Heart left ventricle (tissue), 16 donors: ENCODE measurements around the gene RAB11FIP5. TPM values are rescaled to one million over a fixed set of nuclear protein-coding genes. Genes with fewer than 3 reads are reported as not detected.
A peak's percentile ranks its signal among the peaks of the same experiment; 100 is the strongest.

Source experiments
- ATAC-seq, 4 donors: fragments of 200-7000 bp; cut with Tn5 transposase; one replicate each; pipeline ENCODE4 v1.9.1; 2020 to 2022; ENCODE audit warnings: moderate library complexity in 4 of 4, mild to moderate bottlenecking in 3 of 4, moderate number of reproducible peaks in 1 of 4
- DNase-seq, 5 donors: peaks; one replicate each; pipeline ENCODE4 v3.0.0-alpha.2; 2020
- H3K27ac ChIP-seq, 12 donors: fragments of 200-600 bp; sonication (generic) in 4 of 12; one replicate each; pipeline versions ENCODE4 v1.5.0 to v1.8.0; 2016 to 2022; ENCODE audit warnings: mild to moderate bottlenecking in 2 of 12
- H3K27me3 ChIP-seq, 9 donors: fragments of 200-600 bp; sonication (generic) in 2 of 9; one replicate each; pipeline versions ENCODE4 v1.5.1 to v1.8.0; 2016 to 2022; ENCODE audit warnings: mild to moderate bottlenecking in 3 of 9
- H3K36me3 ChIP-seq, 9 donors: fragments of 200-600 bp; sonication (generic) in 2 of 9; one replicate each; pipeline versions ENCODE4 v1.5.0 to v1.8.0; 2018 to 2022; ENCODE audit warnings: mild to moderate bottlenecking in 2 of 9
- H3K4me1 ChIP-seq, 12 donors: fragments of 200-600 bp; sonication (generic) in 4 of 12; one replicate each; pipeline versions ENCODE4 v1.5.0 to v1.8.0; 2016 to 2022; ENCODE audit warnings: mild to moderate bottlenecking in 3 of 12
- H3K4me3 ChIP-seq, 12 donors: fragments of 200-600 bp; sonication (generic) in 4 of 12; one replicate each; pipeline versions ENCODE4 v1.5.0 to v1.8.0; 2017 to 2022; ENCODE audit warnings: mild to moderate bottlenecking in 9 of 12, moderate library complexity in 4 of 12
- H3K9me3 ChIP-seq, 12 donors: fragments of 200-600 bp; sonication (generic) in 4 of 12; one replicate each; pipeline versions ENCODE4 v1.5.0 to v1.8.0; 2016 to 2022; ENCODE audit warnings: mild to moderate bottlenecking in 1 of 12
- CTCF ChIP-seq, 12 donors: fragments of 200-600 bp; sonication (generic) in 4 of 12; IDR thresholded peaks; one replicate each; pipeline versions ENCODE4 v1.5.0 to v1.8.0; 2018 to 2022; ENCODE audit warnings: antibody characterized with exemption in 12 of 12, mild to moderate bottlenecking in 5 of 12
- POLR2A ChIP-seq, 2 donors: fragments of 450-650 bp; IDR thresholded peaks; one replicate each; pipeline ENCODE4 v1.6.1; 2017; ENCODE audit warnings: antibody characterized with exemption in 2 of 2, mild to moderate bottlenecking in 2 of 2, moderate library complexity in 2 of 2
- WGBS, 4 donors: extraction: QIAGEN DNeasy Blood & Tissue Kit in 2 of 4; methylation state at CpG; one replicate each; pipeline versions ENCODE4 v1.1.5 to v1.1.7; 2013 to 2018; 5-methylcytosine and 5-hydroxymethylcytosine counted together
- intact Hi-C, 10 donors: fragments of 100-400 bp; cut with DNase I; formaldehyde crosslinking; loops; one replicate each; pipeline versions ENCODE4 v1.11.1 to v1.14.2; 2022
- polyA plus RNA-seq, 2 donors: library from polyadenylated mRNA; stranded (reverse); fragments of 200-250 nt; gene quantifications; one replicate each; pipeline ENCODE4 v1.2.3, GENCODE V29; 2013
- total RNA-seq, 9 donors: library from RNA; depleted of rRNA in 2 of 9; stranded (reverse); fragments of >200 nt in 2 of 9; fragmentation: NEBNext Ultra II Directional in 3 of 9; extraction: Animal tissue kit (Norgen Biotek cat#: 25700) in 3 of 9; gene quantifications; one replicate each; pipeline versions ENCODE4 v1.1.0 to v1.2.4, GENCODE V29; 2016 to 2023
- donor health status: ischemic (EF 13 %, LVEDD 7.1; RV severe dilation, severe dysfunction).
- donor health status: healthy with polysubstance abuse.
- donor health status: DM: no; HTN: yes; CAD: no.
- donor health status: DM: no; HTN: no; CAD: no.
- donor health status: ischemic (EF 25% LVEDD 6.9; RV normal size, moderate dysfunction).
- donor health status: ischemic (EF 25% LVEDD 5.7; RV mildly dilated, moderate dysfunction).
- donor health status: healthy.
- donor health status: DM: yes; HTN: yes; CAD: no.
- donor health status: ischemic (EF 35%, LVEDD 5.7; RV mildly dilated, moderate dysfunction).
- donor health status: nonischemic (EF 11% LVEDD 7.7; RV severe dilation, severe dysfunction).
- donor health status: DM: yes; HTN: yes; CAD: no.
- donor health status: PGD.
- donor health status: ischemic (EF 29% LVEDD 5.4; RV normal size, mild dysfunction).
- donor health status: nonischemic (EF 23%, LVEDD 6.1; RV moderate dilation, normal function).

RAB11FIP5 gene
- total and polyA plus RNA-seq, 11 donors = 10.7 to 50.7 (median 24.8) TPM

- Histone ChIP-seq H3K4me1 (peaks cover 3 to 39% (median 21%) of the 10 kb centered on the region in 12 donors), H3K27me3 (no peaks in the 10 kb centered on the region), H3K36me3 (peaks cover 0 to 11% (median 0%) of the 10 kb centered on the region in 9 donors), H3K27ac (peak within 1 kb of the TSS; percentile 74 to 98 (median 93)), H3K4me3 (peak within 1 kb of the TSS; percentile 57 to 99 (median 87)), H3K9me3 (no peaks in the 10 kb centered on the region)
- TF ChIP-seq POLR2A (IDR thresholded peaks at IDR 0.05) (no peak), CTCF (IDR thresholded peaks at IDR 0.05) (peak in 8 of 12 donors; percentile 13 to 50 (median 30))
- peak; percentile 96 to 98 (median 96) for ATAC-seq
- DNase-seq = peak; percentile 98 to 100 (median 99)
- intact Hi-C loops = loop anchor here in 5 of 10 donors (2.0 to 5.0 kb wide), 6 partner anchors 41 to 179 kb away; partner anchors contain the start of genes PRADC1 (in 1 of the 5) and RAB11FIP5 (in 1 of the 5)
- WGBS, 4 donors = 0 to 10% (median 1%) methylated on average over 6 to 67 of the region's 67 CpGs
Observed at GRCh38 chr2:73071360-73072128, 41.2 kb downstream of the RAB11FIP5 start, which contains the start of gene SFXN5. TSS of gene SFXN5 (minus strand) at chr2:73071712. CDS start at chr2:73071705, 7 bp downstream.

- Histone ChIP-seq H3K27ac (peak overlapping the region; percentile 74 to 98 (median 93)), H3K4me3 (peak overlapping the region; percentile 57 to 99 (median 87)), H3K9me3 (no peaks in the 10 kb centered on the region), H3K27me3 (no peaks in the 10 kb centered on the region), H3K4me1 (peaks cover under 1 to 37% (median 21%) of the 10 kb centered on the region in 12 donors), H3K36me3 (peaks cover 0 to 9% (median 0%) of the 10 kb centered on the region in 9 donors)
- DNase-seq (peak in 4 of 5 donors; percentile 50 to 75 (median 56)), ATAC-seq (peak in 2 of 4 donors; percentile 25 to 36)
- 0% methylated on average over 19 to 83 of the region's 83 CpGs for WGBS, 4 donors
- TF ChIP-seq POLR2A (IDR thresholded peaks at IDR 0.05) (peak in 1 of 2 donors; percentile 81), CTCF (IDR thresholded peaks at IDR 0.05) (no peak)
- intact Hi-C loops = loop anchor here in 5 of 10 donors (2.0 to 5.0 kb wide), 6 partner anchors 42 to 178 kb away; partner anchors contain the start of genes PRADC1 (in 1 of the 5) and RAB11FIP5 (in 1 of the 5)
Observed at GRCh38 chr2:73070643-73071359, 41.9 kb downstream of the RAB11FIP5 start.

GRCh38 chr2:73069855-73070642, 42.7 kb downstream of the RAB11FIP5 start:
- no peak for ATAC-seq
- Histone ChIP-seq H3K4me3 (peak overlapping the region; percentile 57 to 99 (median 87)), H3K36me3 (peaks cover 0 to 8% (median 0%) of the 10 kb centered on the region in 9 donors), H3K27ac (peak overlapping the region; percentile 74 to 98 (median 93)), H3K4me1 (peaks cover 0 to 37% (median 21%) of the 10 kb centered on the region in 12 donors), H3K9me3 (no peaks in the 10 kb centered on the region), H3K27me3 (no peaks in the 10 kb centered on the region)
- DNase-seq = no peak
- no peak for TF ChIP-seq CTCF (IDR thresholded peaks at IDR 0.05)
- no peak for TF ChIP-seq POLR2A (IDR thresholded peaks at IDR 0.05)
- WGBS, 4 donors = 10 to 15% (median 11%) methylated on average over 28 to 29 of the region's 29 CpGs
- intact Hi-C loops = loop anchor here in 6 of 10 donors (2.0 to 10.0 kb wide), 8 partner anchors 42 to 315 kb away; partner anchors contain the start of genes ALMS1 (in 1 of the 6), PRADC1 (in 1 of the 6) and RAB11FIP5 (in 1 of the 6)
